Ishikawa (cell line): ENCODE results near the gene WDR18.

Experiments used
- CEBPB ChIP-seq: IDR thresholded peaks from 2 replicates; pipeline ENCODE4 v1.6.1; 2012
- CREB1 ChIP-seq: IDR thresholded peaks from 2 replicates; pipeline ENCODE4 v1.6.1; 2012; ENCODE audit warnings: low read depth
- EGR1 ChIP-seq: IDR thresholded peaks from 2 replicates; pipeline ENCODE4 v1.6.1; 2012
- EP300 ChIP-seq: IDR thresholded peaks from 2 replicates; pipeline ENCODE4 v1.6.1; 2012; ENCODE audit warnings: borderline replicate concordance
- FOXM1 ChIP-seq: IDR thresholded peaks from 2 replicates; pipeline ENCODE4 v1.6.1; 2012; ENCODE audit warnings: low read depth, borderline replicate concordance
- MAX ChIP-seq: IDR thresholded peaks from 2 replicates; pipeline ENCODE4 v1.6.1; 2012
- NFIC ChIP-seq: IDR thresholded peaks from 2 replicates; pipeline ENCODE4 v1.6.1; 2012
- RAD21 ChIP-seq: IDR thresholded peaks from 2 replicates; pipeline ENCODE4 v1.6.1; 2012; ENCODE audit warnings: low read depth
- REST ChIP-seq: IDR thresholded peaks from 2 replicates; pipeline ENCODE4 v1.6.1; 2012; ENCODE audit warnings: low read depth, mild to moderate bottlenecking
- TAF1 ChIP-seq: IDR thresholded peaks from 2 replicates; pipeline ENCODE4 v1.6.1; 2012; ENCODE audit warnings: low read depth, mild to moderate bottlenecking
- TCF12 ChIP-seq: IDR thresholded peaks from 2 replicates; pipeline ENCODE4 v1.6.1; 2012; ENCODE audit warnings: low read depth
- TEAD4 ChIP-seq: IDR thresholded peaks from 2 replicates; pipeline ENCODE4 v1.6.1; 2012
- USF1 ChIP-seq: IDR thresholded peaks from 2 replicates; pipeline ENCODE4 v1.6.1; 2012
- YY1 ChIP-seq: IDR thresholded peaks from 2 replicates; pipeline ENCODE4 v1.6.1; 2012; ENCODE audit warnings: low read depth
- ZBTB7A ChIP-seq: IDR thresholded peaks from 2 replicates; pipeline ENCODE4 v1.6.1; 2012; ENCODE audit warnings: low read depth

The WDR18 gene

GRCh38 chr19:976476-976875 lies 7.7 kb upstream of the WDR18 start:
- TF ChIP-seq EGR1 (no peak), ZBTB7A (no peak), FOXM1 (no peak), NFIC (no peak), CEBPB (no peak), MAX (no peak), USF1 (no peak), RAD21 (no peak), YY1 (no peak), CREB1 (no peak), TCF12 (no peak), EP300 (no peak), TEAD4 (no peak), REST (no peak), TAF1 (no peak)

GRCh38 chr19:977058-977464 lies 7.1 kb upstream of the WDR18 start:
- no peak for TF ChIP-seq ZBTB7A
- no peak for TF ChIP-seq TAF1
- no peak for TF ChIP-seq MAX
- TF ChIP-seq TCF12 = no peak
- no peak for TF ChIP-seq YY1
- TF ChIP-seq REST = no peak
- no peak for TF ChIP-seq EGR1
- no peak for TF ChIP-seq TEAD4
- TF ChIP-seq USF1 = no peak
- TF ChIP-seq CREB1 = no peak
- TF ChIP-seq CEBPB = no peak
- no peak for TF ChIP-seq EP300
- TF ChIP-seq NFIC = no peak
- TF ChIP-seq RAD21 = no peak
- TF ChIP-seq FOXM1 = no peak

DNA sequence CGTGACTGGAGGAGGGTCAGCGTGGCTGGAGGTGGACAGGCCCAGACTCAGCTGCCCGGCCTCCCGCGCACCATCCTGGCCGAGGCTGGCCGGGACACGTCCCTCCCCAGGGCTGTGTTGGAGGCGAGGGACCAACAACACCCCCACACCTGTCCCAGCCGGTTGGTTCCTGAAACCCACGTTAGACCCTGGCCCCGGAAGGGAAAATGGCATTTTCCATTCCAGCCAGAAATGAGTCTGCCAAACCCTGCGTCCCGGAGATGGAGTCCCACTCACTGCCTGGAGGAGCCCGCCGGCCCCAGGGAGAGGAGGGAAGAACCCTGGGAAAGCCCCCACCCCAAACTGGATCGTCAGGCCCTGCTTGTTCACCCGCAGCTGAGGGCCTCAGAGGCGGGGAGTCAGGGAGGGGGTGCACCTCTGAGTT lies 4.8 kb upstream of the WDR18 start:
- no peak for TF ChIP-seq EGR1
- no peak for TF ChIP-seq ZBTB7A
- TF ChIP-seq CEBPB = no peak
- TF ChIP-seq CREB1 = no peak
- TF ChIP-seq TEAD4 = no peak
- TF ChIP-seq TCF12 = no peak
- TF ChIP-seq RAD21 = no peak
- no peak for TF ChIP-seq USF1
- no peak for TF ChIP-seq YY1
- no peak for TF ChIP-seq FOXM1
- no peak for TF ChIP-seq NFIC
- TF ChIP-seq EP300 = no peak
- no peak for TF ChIP-seq MAX

DNA sequence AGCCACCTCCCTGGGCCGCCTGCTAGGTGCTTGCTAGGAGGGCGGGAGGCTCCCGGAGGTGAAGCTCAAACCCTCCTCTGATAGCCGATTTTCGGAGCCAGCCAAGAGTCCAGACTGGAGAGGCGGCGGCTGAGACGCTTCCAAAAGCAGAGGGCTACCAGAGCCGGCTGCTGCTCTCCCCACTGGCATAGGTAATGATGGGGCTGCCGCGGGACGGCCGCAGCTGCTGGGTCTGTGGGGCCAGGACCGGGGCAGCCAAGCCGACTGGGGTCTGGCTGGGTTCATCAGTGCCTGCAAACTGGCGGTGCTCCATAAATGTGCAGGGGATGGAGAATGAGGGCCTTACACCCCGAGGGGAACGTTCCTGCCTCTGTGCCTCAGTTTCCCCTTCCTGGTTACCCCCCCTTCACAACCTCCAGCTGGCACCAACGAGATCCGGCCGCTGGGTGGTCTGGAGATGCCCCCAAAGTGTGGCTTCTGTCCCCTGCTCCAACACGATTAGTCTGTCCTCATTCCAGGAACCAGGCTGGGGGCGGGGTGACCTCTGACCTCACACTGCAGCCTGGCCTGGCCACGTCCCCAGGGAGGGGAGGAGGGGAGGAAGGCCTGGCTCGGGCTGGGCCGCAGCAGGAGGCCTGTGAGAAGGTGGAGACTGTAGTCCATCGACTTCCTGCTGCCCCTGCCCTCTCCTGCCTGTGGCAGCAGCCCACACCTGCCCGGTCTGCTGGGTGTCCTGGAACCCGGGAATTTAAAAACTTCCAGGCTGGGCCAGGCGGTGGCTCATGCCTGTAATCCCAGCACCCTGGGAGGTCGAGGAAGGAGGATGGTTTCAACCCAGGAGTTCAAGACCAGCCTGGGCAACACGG lies 3.8 kb upstream of the WDR18 start:
- TF ChIP-seq ZBTB7A (0 out of 2 replicates have a peak, but pooled peaks have one; percentile 55), TAF1 (no peak)

DNA sequence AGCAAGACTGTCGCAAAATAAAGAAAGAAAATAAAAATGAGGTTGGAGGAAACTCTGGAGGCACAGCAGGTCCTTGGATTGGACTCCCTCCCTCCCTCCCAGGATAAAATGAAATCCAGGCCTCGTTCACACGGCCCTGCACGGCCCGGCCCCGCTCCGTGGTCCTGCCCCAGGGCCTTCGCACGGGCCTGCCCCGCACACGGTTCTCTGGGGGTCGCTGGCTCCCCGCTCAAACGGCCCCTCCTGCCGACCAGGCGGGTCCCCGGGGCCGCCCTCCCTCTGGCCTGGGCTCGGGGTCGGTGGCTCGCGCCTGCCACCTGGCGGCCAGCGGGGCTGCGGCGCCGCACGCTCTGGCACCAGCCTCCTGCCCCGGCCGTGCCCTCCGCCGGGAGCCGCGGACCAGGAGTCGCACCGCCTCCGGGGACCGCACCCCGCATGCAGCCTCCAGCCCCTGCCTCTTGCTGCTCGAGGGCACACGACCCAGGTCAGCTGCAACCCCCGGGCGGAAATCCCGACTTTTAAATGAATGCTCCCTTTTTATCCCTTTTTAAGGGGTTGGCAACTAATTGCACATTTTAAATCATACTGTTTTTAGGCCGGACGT lies 1.5 kb upstream of the WDR18 start:
- no peak for TF ChIP-seq EGR1
- 0 out of 2 replicates have a peak, but pooled peaks have one; percentile 13 for TF ChIP-seq YY1
- peak; percentile 88 for TF ChIP-seq RAD21
- peak; percentile 37; the same call in 1 of the 2 replicates for TF ChIP-seq NFIC
- TF ChIP-seq CREB1 = no peak
- TF ChIP-seq TAF1 = no peak
- TF ChIP-seq ZBTB7A = peak; percentile 89
